Measurements from ENCODE around the gene CENPX. TPM values are rescaled to one million over a fixed set of nuclear protein-coding genes. Genes with fewer than 3 reads are reported as not detected.

CENPX gene
- polyA plus RNA-seq, 1 experiment = 57.0 TPM

- no peak for TF ChIP-seq CTCF (IDR thresholded peaks at IDR 0.05; ENCODE audit: insufficient read depth, low read depth, low read length)
- no peak for DNase-seq (ENCODE audit: low read depth)
- H3K36me3 ChIP-seq (ENCODE audit: control insufficient read depth, insufficient read depth, low read length) = peaks cover 3% of the 10 kb centered on the region
- ChIA-PET CTCF (interaction anchor here (1.1 kb wide), 1 partner anchor 8 kb away, joined by 4 read pairs; no protein-coding TSS in a partner anchor), POLR2A (no interaction called here)
- no peak overlapping the region for H3K4me3 ChIP-seq (ENCODE audit: low read depth, low read length)
- H3K27me3 ChIP-seq (ENCODE audit: control insufficient read depth, insufficient read depth, low read length) = no peaks in the 10 kb centered on the region
These were observed 26.4 kb downstream of the CENPX start for GRCh38 chr17:81996232-81996756.

GRCh38 chr17:81995463-81996231 lies 27.0 kb downstream of the CENPX start:
- ChIA-PET POLR2A (no interaction called here), CTCF (interaction anchor here (0.6 to 1.5 kb wide), 3 partner anchors 9 to 36 kb away, joined by 3 to 6 read pairs (median 4); no protein-coding TSS in a partner anchor)
- H3K36me3 ChIP-seq (ENCODE audit: control insufficient read depth, insufficient read depth, low read length) = peaks cover 3% of the 10 kb centered on the region
- no peak for DNase-seq (ENCODE audit: low read depth)
- H3K27me3 ChIP-seq (ENCODE audit: control insufficient read depth, insufficient read depth, low read length) = no peaks in the 10 kb centered on the region
- TF ChIP-seq CTCF (IDR thresholded peaks at IDR 0.05; ENCODE audit: insufficient read depth, low read depth, low read length) = no peak
- no peak overlapping the region for H3K4me3 ChIP-seq (ENCODE audit: low read depth, low read length)

- Histone ChIP-seq H3K36me3 (ENCODE audit: control insufficient read depth, insufficient read depth, low read length) (peaks cover 3% of the 10 kb centered on the region), H3K4me3 (ENCODE audit: low read depth, low read length) (no peak overlapping the region), H3K27me3 (ENCODE audit: control insufficient read depth, insufficient read depth, low read length) (no peaks in the 10 kb centered on the region)
- TF ChIP-seq CTCF (IDR thresholded peaks at IDR 0.05; ENCODE audit: insufficient read depth, low read depth, low read length) = no peak
- no peak for DNase-seq (ENCODE audit: low read depth)
- CTCF ChIA-PET = interaction anchor here (1.1 to 1.5 kb wide), 2 partner anchors 9 to 35 kb away, joined by 4 to 6 read pairs; no protein-coding TSS in a partner anchor
- POLR2A ChIA-PET = no interaction called here
These were observed 27.9 kb downstream of the CENPX start for GRCh38 chr17:81994593-81995462.

GRCh38 chr17:81993729-81994592 lies 28.7 kb downstream of the CENPX start:
- POLR2A ChIA-PET = no interaction called here
- Histone ChIP-seq H3K27me3 (ENCODE audit: control insufficient read depth, insufficient read depth, low read length) (no peaks in the 10 kb centered on the region), H3K4me3 (ENCODE audit: low read depth, low read length) (no peak overlapping the region), H3K36me3 (ENCODE audit: control insufficient read depth, insufficient read depth, low read length) (peaks cover 3% of the 10 kb centered on the region; the same call in 1 of the 2 replicates)
- CTCF ChIA-PET = interaction anchor here (1.5 kb wide), 1 partner anchor 35 kb away, joined by 6 read pairs; no protein-coding TSS in a partner anchor
- no peak for TF ChIP-seq CTCF (IDR thresholded peaks at IDR 0.05; ENCODE audit: insufficient read depth, low read depth, low read length)
- DNase-seq (ENCODE audit: low read depth) = no peak
